NOMO-1 treated with dmso at 0.1 percent for 144 hours (cell line): ENCODE data around the gene ELP4.

Experiments
- DNase-seq: peaks from one replicate; lab custom pipeline; 2025; ENCODE audit not compliant: unreplicated experiment; lab: John Stamatoyannopoulos, UW

Gene ELP4

DNA sequence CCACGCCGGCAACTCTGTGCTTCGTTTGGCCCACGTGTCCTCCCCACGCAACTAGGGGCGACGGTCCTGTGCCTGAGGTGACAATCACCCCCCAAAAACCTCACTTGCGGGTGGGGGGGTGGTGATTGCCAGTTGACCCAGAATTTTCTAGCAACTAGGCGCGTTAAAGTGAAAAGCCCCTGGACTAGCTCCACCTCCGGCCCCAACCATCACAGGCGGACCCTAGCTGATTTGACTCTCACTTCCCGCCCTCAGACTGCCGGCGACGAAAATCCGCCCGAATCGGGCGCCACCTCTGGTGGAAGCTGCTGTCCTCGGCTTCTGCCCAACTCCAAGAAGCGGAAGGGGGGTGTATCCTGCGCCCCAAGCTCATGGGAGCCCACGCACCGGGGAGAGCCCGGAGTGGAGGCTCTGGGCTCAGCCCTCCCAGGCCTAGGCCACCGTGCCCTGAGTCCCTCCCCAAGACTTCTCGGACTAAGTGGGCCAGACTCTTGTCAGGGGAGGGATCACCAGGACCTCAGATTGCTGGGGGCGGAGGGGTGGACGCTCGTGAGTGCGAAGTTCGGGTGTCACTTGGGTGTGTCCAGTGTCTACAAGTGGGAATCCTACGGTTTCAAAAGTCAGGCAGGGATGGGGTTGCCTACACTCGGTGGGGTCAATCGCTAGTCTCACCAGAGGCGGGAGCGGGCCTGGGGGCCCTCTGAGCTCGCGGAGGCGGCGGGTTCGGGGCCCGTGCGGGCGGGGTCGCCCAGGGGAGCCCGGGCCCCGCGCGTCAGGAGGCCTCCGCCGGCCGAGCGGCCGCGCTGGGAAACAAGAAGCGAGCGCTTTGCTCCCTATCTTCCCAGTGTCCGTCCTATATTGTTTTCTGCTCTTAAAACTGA, 289.2 kb downstream of the ELP4 start:
- DNase-seq: no peak

- no peak for DNase-seq
Measured at GRCh38 chr11:31799435-31800397, 290.1 kb downstream of the ELP4 start.

DNA sequence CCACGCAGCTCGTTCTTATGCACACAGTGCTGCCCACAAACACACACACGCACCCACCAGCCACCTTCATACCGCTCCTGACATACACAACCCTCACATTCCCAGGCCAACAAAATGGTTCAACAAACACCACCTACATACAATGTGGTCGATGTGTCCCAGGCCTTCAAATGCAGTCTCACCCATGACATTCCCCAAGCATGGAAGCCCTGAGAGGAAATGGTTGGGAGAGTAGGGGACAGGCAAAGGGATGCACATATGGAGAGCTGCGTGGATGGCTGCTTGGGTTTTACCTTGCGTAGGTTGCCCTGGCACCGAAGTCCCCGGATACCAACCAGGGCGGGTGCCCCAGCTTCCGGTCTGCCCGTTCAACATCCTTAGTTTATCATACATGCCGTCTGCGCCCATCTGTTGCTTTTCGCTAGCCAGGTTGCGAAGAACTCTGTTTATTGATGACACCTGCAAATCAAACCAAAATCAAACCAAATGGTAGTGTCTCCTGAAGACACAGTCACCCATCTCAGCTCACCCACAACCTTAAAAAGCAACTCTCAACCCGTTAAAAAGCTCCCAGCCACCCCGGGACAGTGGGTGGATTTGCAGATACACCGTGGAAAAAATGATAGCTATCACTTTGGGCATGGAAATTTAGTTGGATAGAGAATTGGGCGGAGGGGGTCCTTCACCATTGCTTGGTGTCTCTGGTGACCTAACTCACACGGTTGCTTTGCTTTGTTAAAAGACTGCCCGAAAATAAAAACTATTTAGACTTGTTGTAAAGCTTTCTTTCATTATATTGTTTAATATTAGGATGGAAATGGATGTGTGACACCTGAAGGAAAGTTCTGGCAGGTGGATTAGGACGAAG, 291.1 kb downstream of the ELP4 start:
- DNase-seq: no peak

DNA sequence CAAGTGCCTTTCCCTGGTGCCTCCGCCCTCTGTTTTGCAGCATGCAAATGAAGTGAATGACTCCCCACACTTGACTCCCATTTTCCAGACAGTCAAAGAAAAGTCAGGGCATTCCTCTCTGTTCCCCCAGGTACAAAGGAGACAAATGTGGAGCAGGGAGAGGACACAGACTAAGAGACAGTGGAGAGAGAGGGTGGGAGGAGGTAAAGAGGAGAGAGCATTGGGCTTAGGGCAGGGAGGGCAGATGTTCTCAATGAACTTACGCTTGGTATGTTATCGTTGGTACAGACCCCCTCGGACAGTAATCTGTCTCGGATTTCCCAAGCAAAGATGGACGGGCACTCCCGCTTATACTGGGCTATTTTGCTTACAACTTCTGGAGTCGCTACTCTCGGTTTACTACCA, 291.7 kb downstream of the ELP4 start:
- DNase-seq: no peak

DNA sequence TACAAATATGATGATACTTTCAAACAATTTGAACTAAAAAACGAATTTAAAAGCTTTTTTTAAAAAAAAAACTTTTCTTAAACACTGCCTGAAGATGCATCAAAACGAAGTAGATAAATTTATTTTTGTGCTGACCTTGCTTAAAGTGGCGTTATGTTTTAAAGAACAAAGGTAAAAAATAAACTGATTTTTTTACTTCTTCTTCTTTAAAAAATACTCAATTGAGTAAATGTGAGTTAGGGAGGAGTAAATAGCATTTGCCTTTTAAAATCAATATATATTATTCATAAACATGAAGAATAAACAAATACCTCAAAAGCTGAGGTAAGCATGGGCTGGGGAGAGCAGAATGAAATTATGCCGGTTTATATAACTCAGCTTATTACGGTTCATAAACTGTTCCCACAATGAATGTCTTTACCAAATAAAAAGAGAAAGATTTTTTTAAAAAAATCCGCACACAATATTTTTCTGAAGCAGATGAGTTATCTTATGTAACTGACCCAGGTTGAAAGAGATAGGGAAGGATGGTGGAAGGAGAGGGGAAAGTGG, 292.5 kb downstream of the ELP4 start:
- no peak for DNase-seq

GRCh38 chr11:31802609-31802989, 293.0 kb downstream of the ELP4 start:
- no peak for DNase-seq

- DNase-seq: no peak
Measured at GRCh38 chr11:31802990-31803812, 293.6 kb downstream of the ELP4 start.

- no peak for DNase-seq
Measured at GRCh38 chr11:31803813-31804311, 294.3 kb downstream of the ELP4 start.

GRCh38 chr11:31804312-31805036, 294.9 kb downstream of the ELP4 start:
- no peak for DNase-seq

DNA sequence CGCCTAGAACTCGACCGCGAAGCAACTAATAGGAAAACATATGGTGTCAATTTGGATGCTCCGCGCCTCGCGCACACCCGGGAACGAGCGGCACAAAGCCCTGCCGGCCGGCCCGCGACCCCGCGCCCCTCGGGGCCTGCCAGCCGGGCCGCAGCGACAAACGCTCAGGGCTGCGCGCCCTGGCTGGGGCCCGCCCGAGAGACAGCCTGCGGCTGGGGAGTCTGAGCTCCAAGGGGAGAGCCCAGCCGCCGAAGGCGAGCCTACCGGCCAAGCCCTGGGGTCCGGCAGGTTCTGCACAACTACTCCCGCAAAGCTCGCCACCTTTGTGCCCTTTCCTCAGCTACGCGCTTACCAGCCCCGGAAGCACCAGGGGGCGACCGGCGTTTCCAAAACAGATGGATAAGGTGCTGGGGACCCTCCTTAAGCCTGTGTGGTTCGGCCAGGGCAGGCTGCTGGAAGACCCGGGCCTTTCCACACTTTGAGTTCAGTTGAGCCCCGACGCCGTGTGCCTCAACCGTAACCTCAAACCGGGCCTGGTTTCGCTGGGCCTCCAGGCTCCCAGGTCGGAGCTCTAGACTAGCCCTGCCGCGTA, 295.6 kb downstream of the ELP4 start:
- no peak for DNase-seq

DNA sequence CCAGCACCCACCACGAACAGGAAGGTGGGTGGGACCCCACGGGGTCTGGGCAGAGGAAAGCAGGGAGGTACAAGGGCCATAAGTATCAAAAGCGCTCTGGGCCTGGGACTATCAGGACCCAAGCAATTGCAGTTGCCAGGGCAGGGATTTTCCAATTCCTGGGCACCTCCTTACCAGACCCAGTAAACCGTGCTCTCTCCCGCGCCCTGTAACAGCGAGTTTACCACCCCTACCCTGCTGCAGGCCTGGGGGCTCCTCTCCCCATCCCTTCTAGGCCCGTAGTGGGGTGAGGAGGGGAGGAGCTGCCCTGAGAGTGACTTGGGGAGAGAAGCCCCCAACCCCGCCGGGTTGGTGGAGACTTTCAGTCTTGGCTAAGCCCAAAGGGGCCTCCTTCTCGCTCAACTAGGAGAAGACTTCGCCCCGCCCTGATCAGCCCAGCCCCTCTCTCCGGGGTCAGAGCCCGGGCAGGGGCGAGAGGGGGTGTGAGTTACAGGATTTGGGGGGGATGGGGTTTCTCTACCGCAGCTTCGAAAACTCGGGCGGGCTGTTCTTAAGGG, 296.1 kb downstream of the ELP4 start:
- no peak for DNase-seq

DNA sequence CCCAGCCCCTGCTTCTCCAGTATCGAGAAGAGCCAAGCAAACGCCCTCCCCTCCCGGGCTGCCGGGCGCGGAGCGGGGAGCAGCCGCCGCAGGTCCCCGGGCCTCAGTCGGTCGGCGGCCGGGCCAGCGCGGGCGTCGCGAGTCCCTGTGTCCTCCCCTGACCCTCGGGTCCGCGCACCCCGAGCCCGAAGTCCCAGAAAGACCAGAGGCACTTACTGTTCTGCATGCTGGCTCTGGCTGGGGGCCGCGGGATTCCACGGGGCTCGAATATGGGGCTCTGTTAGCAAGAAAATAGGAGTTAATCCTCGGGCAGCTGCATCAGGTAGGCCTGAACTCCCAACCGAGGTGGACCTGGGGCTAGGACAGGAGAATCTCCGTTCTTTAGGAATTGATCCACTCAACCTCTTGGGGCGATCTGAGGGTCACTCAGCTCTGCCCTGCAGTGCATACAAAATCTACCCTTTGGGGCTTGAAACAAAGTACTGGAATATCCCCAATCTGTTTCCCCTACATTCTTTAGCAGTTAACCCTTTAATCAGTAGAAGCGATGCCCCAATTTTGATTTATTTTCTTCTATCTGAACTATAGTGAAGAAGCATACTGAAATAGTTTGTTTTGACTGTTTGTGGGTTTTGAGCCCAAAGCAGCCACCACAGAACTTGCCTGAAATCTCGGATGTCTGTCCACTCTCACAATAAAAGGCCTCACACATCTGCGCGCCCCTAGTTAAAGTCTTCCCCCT, 296.8 kb downstream of the ELP4 start:
- DNase-seq: no peak

DNA sequence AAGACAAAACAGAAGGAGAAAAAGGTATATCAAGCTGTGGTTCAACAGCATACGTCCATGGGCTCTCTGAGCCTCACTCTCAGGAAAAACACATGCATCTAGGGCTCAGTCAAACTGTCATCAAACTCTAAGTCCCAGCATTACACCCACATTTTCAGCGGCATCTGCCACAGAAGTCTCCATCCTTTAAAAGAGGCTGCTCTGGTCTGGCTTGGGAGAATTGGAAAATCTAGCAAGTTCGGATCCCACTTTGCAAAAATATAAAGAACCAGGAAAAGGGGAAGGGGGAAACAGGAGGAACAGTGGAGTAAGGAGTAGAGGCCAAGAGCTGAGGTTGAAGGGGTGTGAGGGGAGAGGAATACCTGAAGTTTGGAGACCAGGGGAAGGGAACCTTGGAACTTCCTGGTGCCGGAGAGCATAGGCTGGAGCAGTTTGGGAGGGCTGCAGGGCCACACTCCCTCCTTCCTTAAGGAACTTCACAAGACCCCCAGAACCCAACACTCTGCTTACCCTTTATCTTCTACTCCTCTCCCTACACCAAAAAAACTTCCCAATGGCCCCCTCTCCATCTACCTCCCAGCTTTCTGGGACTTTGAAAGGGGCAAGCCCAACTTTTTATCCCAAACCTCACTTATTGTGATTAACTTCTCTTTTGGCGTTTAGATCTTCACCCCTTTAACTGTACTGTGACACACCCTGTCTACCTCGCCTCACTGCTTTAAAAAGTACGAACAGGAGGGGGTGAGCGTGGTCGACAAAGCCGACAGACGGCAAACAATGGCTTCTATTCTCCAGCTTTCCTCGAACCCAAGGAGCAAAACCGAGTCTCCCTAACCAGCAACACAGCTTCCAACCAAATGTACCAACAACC, 297.6 kb downstream of the ELP4 start:
- DNase-seq: no peak

- no peak for DNase-seq
Measured at GRCh38 chr11:31807799-31808667, 298.5 kb downstream of the ELP4 start.

DNA sequence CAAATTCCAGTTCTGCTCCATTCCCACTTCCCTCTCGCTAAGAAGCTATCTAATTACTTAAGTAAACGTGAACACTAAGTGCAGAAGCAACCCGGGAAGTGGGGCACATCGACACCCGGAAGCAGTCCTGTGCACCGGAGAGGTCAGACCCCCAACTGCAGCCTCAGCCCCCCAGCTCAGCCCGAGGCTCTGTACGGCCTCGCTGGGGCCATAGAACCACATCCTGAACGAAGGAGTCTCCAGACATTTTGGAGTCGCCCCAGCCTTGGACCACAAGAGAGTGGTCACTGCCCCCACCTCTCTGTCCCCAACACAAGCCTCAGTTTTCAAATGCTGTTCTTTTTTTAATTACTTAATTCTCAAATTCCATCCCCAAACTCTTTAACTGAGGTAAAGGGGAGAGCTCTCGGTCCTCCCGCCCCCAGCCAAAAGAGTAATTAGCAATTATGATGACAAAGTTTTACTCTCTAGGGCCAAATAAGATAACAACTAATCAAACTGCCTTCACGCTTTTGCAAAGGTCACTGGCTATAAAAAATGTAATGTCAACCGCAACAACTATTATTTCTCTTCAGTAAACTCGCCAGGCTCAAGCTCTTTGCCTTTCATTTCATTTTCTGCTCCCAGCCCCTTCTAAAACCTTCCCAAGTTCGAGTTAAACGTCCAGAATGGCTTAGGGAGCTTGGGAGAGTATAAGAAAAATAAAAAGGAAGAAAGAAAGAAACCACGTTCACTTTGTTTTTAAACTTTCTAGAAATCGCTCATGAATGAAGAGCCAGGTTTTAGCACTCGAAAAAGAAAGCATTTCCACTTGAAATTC, 299.4 kb downstream of the ELP4 start:
- DNase-seq: no peak
